Fibroblast of lung (primary cell): Measurements from ENCODE around the gene EML1. TPM values are rescaled to one million over a fixed set of nuclear protein-coding genes. Genes with fewer than 3 reads are reported as not detected.

Experiments used
- DNase-seq, 2 donors: peaks; one replicate each; pipeline versions ENCODE4 v3.0.0 to v3.0.0-alpha.2; 2010; ENCODE audit warnings: low read depth in 2 of 2
- H2AFZ ChIP-seq: 2 replicates; pipeline ENCODE4 v1.5.1; 2012; ENCODE audit warnings: low read length, control low read depth, inconsistent platforms
- H3K27ac ChIP-seq: 2 replicates; pipeline ENCODE4 v1.5.1; 2011; ENCODE audit warnings: low read length, control low read depth; ENCODE audit not compliant: insufficient read depth
- H3K27me3 ChIP-seq: 2 replicates; pipeline ENCODE4 v1.5.1; 2011; ENCODE audit warnings: mild to moderate bottlenecking, low read length; ENCODE audit not compliant: control insufficient read depth, insufficient read depth
- H3K36me3 ChIP-seq: 2 replicates; pipeline ENCODE4 v1.5.1; 2011; ENCODE audit warnings: low read length; ENCODE audit not compliant: control insufficient read depth, insufficient read depth
- H3K4me1 ChIP-seq: 2 replicates; pipeline ENCODE4 v1.5.1; 2011; ENCODE audit warnings: low read length; ENCODE audit not compliant: control insufficient read depth, insufficient read depth; ENCODE audit errors: extremely low read depth
- H3K4me2 ChIP-seq: 2 replicates; pipeline ENCODE4 v1.5.1; 2011; ENCODE audit warnings: low read length, control low read depth; ENCODE audit not compliant: insufficient read depth; ENCODE audit errors: extremely low read depth
- H3K4me3 ChIP-seq, 4 experiments: fragments of 200-600 bp in 1 of 4; sonication (generic) in 1 of 4; replicated peaks in 1 of 4; 2 replicates each; pipeline ENCODE4 v1.5.1; 2011 to 2016; ENCODE audit warnings: low read length in 4 of 4, low read depth in 3 of 4, mild to moderate bottlenecking in 3 of 4, control low read depth in 2 of 4, inconsistent platforms in 1 of 4, mixed read lengths in 1 of 4; ENCODE audit not compliant: insufficient read depth in 1 of 4; ENCODE audit errors: control extremely low read depth in 1 of 4
- H3K79me2 ChIP-seq: 2 replicates; pipeline ENCODE4 v1.5.1; 2012; ENCODE audit warnings: mild to moderate bottlenecking, low read length, inconsistent platforms; ENCODE audit not compliant: control insufficient read depth, insufficient read depth
- H3K9ac ChIP-seq: 2 replicates; pipeline ENCODE4 v1.5.1; 2011; ENCODE audit warnings: mild to moderate bottlenecking, low read length, control low read depth; ENCODE audit not compliant: insufficient read depth
- H3K9me3 ChIP-seq: 2 replicates; pipeline ENCODE4 v1.5.1; 2012; ENCODE audit warnings: low read depth, low read length; ENCODE audit not compliant: control insufficient read depth, insufficient read depth
- H4K20me1 ChIP-seq: 2 replicates; pipeline ENCODE4 v1.5.1; 2011; ENCODE audit warnings: low read length; ENCODE audit not compliant: control insufficient read depth, insufficient read depth; ENCODE audit errors: extremely low read depth
- EZH2 ChIP-seq: IDR thresholded peaks from 2 replicates; pipeline ENCODE4 v1.5.1; 2012; ENCODE audit warnings: low read length, control low read depth, mild to moderate bottlenecking; ENCODE audit errors: missing control alignments
- polyA plus RNA-seq, 2 donors: library from polyadenylated mRNA; depleted of rRNA in 1 of 2; stranded (reverse) in 1 of 2; unstranded in 1 of 2; fragments of >200 nt; gene quantifications; 2 replicates each; pipeline ENCODE4 v1.2.1, GENCODE V29; 2011 to 2012; ENCODE audit warnings: missing spikeins in 1 of 2
- total RNA-seq: library from RNA; depleted of rRNA; stranded (reverse); fragments of >200 nt; gene quantifications from 2 replicates; pipeline ENCODE4 v1.2.1, GENCODE V29; 2014
- TF ChIP-seq, protein P1 (sequence below), 2 donors: IDR thresholded peaks in 1 of 2; conservative IDR thresholded peaks in 1 of 2; 1 replicate in 1 of 2; 2 replicates in 1 of 2; pipeline ENCODE4 v1.5.1; 2011 to 2012; ENCODE audit warnings: low read length in 2 of 2, control low read depth in 1 of 2, inconsistent platforms in 1 of 2, low read depth in 1 of 2, mild to moderate bottlenecking in 1 of 2

Gene EML1
- total and polyA plus RNA-seq, 2 donors (not counting 1 experiment from before 2014, with no cell fraction given) = 22.4 to 74.5 TPM

GRCh38 chr14:99952453-99952852, 159.2 kb downstream of the EML1 start:
- no peak overlapping the region for H3K27ac ChIP-seq
- no peak overlapping the region for H2AFZ ChIP-seq
- DNase-seq = no peak
- H3K27me3 ChIP-seq = peaks cover 3% of the 10 kb centered on the region
- H3K79me2 ChIP-seq = no peaks in the 10 kb centered on the region
- TF ChIP-seq EZH2 = no peak
- TF ChIP-seq, protein P1, sequence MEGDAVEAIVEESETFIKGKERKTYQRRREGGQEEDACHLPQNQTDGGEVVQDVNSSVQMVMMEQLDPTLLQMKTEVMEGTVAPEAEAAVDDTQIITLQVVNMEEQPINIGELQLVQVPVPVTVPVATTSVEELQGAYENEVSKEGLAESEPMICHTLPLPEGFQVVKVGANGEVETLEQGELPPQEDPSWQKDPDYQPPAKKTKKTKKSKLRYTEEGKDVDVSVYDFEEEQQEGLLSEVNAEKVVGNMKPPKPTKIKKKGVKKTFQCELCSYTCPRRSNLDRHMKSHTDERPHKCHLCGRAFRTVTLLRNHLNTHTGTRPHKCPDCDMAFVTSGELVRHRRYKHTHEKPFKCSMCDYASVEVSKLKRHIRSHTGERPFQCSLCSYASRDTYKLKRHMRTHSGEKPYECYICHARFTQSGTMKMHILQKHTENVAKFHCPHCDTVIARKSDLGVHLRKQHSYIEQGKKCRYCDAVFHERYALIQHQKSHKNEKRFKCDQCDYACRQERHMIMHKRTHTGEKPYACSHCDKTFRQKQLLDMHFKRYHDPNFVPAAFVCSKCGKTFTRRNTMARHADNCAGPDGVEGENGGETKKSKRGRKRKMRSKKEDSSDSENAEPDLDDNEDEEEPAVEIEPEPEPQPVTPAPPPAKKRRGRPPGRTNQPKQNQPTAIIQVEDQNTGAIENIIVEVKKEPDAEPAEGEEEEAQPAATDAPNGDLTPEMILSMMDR (conservative IDR thresholded peaks at IDR 0.05 in 1 of 2, IDR thresholded peaks at IDR 0.05 in 1 of 2; ENCODE audit: low read depth in 1 of 2, low read length in 2 of 2) = no peak
- no peak overlapping the region for H3K9ac ChIP-seq
- no peaks in the 10 kb centered on the region for H3K9me3 ChIP-seq
- no peaks in the 10 kb centered on the region for H3K36me3 ChIP-seq
- no peaks in the 10 kb centered on the region for H4K20me1 ChIP-seq
- no peak overlapping the region for H3K4me3 ChIP-seq
- no peak overlapping the region for H3K4me2 ChIP-seq
- no peaks in the 10 kb centered on the region for H3K4me1 ChIP-seq

- Histone ChIP-seq H3K79me2 (no peaks in the 10 kb centered on the region), H2AFZ (no peak overlapping the region), H3K27ac (no peak overlapping the region), H3K9me3 (no peaks in the 10 kb centered on the region), H3K4me3 (no peak overlapping the region), H4K20me1 (no peaks in the 10 kb centered on the region), H3K4me1 (no peaks in the 10 kb centered on the region), H3K4me2 (no peak overlapping the region), H3K36me3 (no peaks in the 10 kb centered on the region), H3K9ac (no peak overlapping the region), H3K27me3 (peaks cover 4% of the 10 kb centered on the region)
- DNase-seq = no peak
- TF ChIP-seq, protein P1 (conservative IDR thresholded peaks at IDR 0.05 in 1 of 2, IDR thresholded peaks at IDR 0.05 in 1 of 2; ENCODE audit: low read depth in 1 of 2, low read length in 2 of 2) = no peak
- no peak for TF ChIP-seq EZH2
These were observed 162.7 kb downstream of the EML1 start for GRCh38 chr14:99955826-99956455.

- no peak for DNase-seq
- Histone ChIP-seq H3K36me3 (no peaks in the 10 kb centered on the region), H3K27me3 (peaks cover 4% of the 10 kb centered on the region), H3K27ac (no peak overlapping the region), H3K9me3 (no peaks in the 10 kb centered on the region), H3K4me2 (no peak overlapping the region), H3K9ac (no peak overlapping the region), H3K4me3 (no peak overlapping the region), H3K4me1 (no peaks in the 10 kb centered on the region), H2AFZ (no peak overlapping the region), H3K79me2 (no peaks in the 10 kb centered on the region), H4K20me1 (no peaks in the 10 kb centered on the region)
- no peak for TF ChIP-seq EZH2
These were observed 165.2 kb downstream of the EML1 start for GRCh38 chr14:99958380-99958779.
